NCI-H526 (cell line): ENCODE data around the gene INPP5E.

Source experiments
- DNase-seq, 2 experiments: peaks; one replicate each; lab custom pipeline; 2025; lab: John Stamatoyannopoulos, UW

Gene INPP5E

DNA sequence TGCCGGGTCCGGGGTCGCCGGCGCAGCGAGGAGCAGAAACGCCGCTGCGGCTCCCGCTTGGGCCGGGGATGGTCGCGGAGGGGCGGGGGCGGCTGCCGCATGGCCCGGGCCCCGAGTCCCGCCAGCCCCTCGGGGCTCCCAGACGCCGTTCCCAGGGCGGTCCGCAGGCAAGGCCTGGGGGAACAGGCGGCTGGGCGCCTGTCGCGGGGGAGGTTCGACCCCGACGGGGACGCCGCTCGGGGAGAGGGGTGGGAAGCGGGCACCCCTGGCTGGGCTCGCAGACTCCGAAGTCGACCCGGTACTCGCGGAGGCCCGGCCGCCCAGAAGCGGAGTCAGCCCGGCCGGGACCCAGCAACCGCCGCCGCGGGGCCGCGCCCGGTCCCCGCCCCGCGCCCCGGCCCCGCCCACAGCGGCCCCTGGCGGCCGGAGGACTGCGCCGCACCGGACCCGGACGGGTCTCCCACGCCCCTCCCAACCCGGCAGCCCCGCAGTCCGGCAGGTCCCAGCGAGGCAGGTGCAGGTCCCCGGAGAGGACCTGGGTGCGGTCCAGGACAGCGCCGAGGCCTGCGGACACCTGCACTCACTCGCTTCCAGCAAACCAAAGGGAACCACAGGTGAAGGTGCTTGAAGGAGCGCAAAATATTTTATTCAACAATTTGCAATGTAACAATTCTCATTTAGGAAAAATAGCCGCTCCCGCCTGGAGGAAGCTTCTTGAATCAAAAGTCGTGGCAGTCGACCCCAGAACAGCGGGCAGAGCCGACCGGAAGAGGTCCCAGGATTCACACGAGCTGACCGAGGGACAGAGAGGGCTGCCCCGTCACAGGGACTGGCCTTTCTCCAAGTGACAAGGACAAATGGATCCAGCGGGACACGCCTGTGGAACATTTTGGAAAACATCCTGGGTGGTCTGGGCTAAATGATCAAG lies at the start of gene INPP5E:
INPP5E (minus strand) TSS at position 365 of the 928 bp plus-strand sequence. CDS start 426 bp downstream, outside the sequence.
- peak in 1 of 2 experiments; percentile 69 for DNase-seq

- peak in 1 of 2 experiments; percentile 67 for DNase-seq
Measured at GRCh38 chr9:136488247-136489214, 48.9 kb upstream of the INPP5E start.

GRCh38 chr9:136487672-136488071 lies 48.0 kb upstream of the INPP5E start:
- DNase-seq, result no peak

- no peak for DNase-seq
Measured at GRCh38 chr9:136486823-136487620, 47.4 kb upstream of the INPP5E start.

GRCh38 chr9:136486131-136486530 lies 46.5 kb upstream of the INPP5E start:
- DNase-seq, result no peak

- DNase-seq, result peak; percentile 54 to 80
Measured at GRCh38 chr9:136485049-136486045, 45.7 kb upstream of the INPP5E start.

DNA sequence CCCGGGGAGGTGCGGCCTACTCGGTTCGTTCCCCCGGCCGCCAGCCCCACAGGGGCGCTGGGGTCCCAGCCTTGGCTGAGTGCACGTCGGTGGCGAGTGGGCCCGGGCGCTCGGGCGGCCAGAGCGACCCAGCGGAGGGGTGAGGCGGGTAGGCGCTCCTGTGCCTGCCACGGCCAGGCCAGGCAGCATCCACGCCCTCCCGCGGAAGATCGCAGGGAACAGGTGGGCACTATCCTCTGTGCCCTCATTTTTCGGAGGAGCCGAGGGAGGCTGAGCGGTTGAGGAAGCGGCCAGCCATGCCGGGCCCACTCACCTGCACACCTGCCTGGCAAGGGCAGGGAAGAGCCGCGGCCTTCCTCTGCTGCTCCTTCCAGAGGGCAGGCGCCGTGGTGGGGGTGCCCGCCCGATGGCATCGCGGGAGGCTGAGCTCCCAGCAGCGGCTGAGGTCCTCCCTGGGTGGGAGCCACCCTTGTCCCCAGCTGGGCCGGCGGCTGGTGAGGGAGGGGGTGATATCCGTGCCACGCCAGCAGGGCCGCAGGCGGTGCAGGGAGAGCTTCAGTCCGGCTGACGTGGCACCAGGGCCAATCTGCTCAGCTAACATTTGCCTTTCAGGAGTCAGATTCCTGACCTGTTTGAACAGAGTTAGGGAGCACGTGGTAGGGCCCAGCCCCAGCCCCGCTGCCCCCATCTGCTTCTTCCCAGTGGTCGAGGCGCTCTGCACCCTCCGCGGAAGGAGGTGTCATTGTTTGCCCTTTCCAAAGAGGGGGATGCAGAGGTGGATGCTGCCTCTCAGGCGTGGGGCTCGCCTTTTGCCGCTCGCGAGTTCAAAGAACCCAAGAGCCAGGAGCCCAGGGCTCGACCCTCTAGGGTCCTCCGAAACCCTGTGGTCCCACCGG lies 44.8 kb upstream of the INPP5E start:
- peak in 1 of 2 experiments; percentile 51 for DNase-seq

DNA sequence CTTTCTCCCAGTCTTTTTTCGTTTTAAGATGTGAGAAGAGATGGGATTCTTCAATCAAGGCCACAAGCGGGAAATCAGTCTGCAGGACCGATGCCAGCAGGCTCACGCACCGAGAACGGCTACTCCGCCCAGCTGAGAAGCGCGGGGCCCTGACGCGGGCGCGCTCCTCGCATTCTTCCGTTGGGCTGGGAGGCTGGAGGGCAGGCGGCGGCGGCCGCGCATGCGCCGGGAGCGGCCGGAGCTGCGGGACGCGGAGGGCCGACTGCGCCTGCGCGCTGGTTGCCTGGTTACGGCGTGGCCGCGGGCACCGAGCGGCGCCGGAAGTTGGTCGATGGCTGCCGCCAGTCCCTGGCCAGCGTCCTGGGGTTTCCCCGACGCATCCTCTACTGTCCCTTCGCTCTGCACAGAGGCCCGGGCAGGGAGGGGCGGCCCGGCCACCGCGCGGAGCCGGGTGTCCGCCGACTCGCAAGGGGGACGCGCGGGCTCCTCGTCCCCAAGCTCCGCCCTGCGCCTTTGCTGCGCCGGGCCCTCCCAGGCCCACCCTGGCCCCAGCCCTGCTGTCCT lies 44.0 kb upstream of the INPP5E start:
- peak; percentile 62 to 89 for DNase-seq

GRCh38 chr9:136482793-136483588 lies 43.3 kb upstream of the INPP5E start, which contains the start of gene SEC16A:
SEC16A (minus strand) TSS chr9:136483040; CDS start chr9:136477615, 5,425 bp downstream.
- peak; percentile 91 to 98 for DNase-seq

DNA sequence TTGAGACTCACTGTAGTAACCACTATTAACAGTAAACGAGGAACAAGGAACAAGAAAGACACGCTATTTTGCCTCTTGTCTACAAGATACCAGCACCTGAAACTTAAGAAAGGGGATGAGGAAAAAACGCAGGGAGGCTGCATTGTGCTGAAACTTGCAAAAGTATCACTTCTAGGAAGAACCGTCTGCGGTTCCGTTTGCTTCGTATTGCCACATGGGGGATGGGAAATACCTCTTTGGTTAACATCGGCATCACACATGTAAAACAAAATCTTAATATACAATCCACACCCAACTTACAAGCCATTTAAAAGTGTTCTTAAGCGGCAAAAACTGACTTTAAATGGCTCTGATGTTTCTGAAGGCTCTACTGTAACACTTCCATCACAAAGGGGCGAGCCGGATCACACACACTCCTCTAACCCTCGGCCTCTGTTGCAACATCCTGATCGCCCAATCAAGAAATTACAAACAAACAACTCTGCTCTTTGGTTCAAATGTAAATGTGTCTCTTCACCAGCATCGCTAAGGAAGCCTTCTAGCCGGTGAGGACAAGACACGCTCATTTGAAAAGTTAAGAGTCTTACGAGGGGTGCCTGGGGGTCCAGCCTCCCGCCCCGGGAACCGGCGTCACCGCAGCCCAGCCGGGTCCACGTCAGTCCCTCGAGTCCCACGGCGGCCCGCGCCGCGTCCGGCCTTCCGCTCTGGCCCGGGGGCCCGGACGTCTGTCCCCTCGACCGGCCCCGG lies 42.6 kb upstream of the INPP5E start:
- DNase-seq, result no peak

GRCh38 chr9:136481558-136481957 lies 41.9 kb upstream of the INPP5E start:
- DNase-seq, result no peak

DNA sequence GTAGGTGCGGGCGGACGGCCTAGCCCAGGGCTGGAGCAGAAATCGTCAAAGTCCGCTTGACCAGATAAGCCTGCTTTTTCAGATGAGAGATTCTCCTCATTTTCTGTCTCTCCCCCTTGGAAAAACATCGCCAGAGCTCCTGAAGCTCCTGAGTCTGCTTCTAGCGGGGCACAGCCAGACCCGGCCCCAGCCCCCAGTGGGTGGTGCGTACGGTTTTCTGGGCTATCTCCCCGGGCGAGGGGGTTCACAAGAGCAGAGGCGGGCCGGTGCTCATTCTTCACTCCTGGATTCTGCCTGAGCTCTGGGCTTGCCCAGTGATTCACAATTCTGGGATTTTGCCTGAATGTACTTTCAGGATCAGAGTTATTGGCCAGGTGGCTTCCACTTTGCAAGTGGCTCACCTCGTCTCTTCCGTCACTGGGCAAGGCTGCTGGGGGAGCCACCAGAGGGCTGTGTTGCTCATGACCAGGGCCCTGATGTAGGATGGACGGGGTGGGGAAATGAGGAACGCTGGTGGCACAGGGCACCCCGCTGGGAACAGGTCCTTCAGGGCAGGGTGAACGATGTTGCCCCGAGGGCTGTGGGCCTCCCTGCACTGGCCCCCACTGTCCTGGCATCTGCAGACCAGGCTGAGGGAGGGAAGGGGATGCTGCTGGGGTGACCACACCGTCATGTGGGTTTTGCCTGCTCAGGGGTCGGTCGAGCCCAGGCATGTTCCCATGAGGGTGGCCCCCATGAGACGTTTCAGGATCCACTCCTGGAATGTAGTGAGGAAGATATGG lies 36.9 kb upstream of the INPP5E start:
- no peak for DNase-seq

DNA sequence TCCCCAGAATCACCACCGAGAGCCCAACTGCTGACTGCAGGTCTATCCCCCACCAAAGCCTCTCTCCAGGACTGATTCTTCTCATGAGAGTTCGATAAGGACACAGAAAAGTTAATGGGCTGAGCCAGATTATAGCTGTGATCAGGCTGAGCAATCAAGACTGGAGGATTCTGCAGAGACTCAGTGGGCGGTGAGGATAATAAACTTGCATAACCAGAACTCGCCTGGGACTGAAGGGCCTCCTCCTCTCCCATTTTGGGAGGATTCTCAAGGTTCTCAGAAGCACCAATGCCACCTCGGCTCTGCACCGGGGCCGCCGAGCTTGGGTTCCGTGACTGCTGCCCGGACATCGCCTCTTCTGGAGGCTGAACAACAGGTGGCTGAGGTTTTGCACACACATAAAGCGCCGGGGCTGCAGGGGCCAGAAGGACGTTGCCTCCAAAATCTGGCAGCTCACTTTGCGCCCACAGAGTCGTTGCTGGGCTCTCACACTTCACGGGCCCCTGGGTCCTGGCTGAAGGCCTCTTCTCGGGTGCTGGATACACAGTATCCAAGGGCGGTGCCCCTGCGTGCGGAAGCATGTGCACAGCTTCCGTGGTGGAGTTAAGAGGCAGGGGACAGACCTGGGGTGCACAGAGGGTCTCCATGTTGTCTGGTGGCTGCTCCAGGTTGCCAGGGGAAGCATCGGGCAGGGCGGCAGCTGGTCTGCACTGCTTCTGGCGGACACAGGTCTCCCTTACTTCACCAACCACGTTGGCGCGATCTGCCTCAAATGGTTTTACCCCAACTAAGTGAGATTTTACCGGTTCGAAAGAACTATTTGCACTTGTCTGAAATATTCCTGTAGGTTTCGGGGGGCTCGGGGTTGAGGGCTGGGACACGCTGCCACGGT lies 35.6 kb upstream of the INPP5E start:
- no peak for DNase-seq

GRCh38 chr9:136474021-136474640 lies 34.5 kb upstream of the INPP5E start:
- no peak for DNase-seq

DNA sequence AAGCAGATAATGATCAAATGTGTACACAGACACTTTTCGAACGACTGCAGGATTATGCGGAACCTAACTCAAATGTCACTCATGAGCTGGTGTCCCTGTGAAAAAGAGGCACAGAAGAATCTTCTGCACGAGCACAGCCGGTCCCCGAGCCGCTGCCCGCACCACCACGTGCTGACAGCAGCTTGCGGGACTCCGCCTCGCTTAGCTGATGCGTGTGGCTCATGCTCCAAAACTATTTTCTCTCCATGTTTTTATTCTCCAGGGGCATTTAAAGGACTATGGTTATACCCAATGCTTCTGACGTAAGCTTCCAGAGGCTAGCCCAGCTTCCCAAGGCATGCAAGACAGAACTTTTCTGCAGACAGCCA lies 33.7 kb upstream of the INPP5E start:
- DNase-seq, result no peak
